Tibial artery (tissue), 4 donors: Measurements from ENCODE around the gene VPS33A.

Experiments
- DNase-seq, 2 donors: peaks; one replicate each; pipeline ENCODE4 v3.0.0-alpha.2; 2019
- H3K27ac ChIP-seq, 2 donors: fragments of 200-600 bp; sonication (generic) in 1 of 2; 1 replicate in 1 of 2; 2 replicates in 1 of 2; pipeline ENCODE4 v1.5.1; 2018 to 2019; ENCODE audit warnings: mild to moderate bottlenecking in 1 of 2
- H3K27me3 ChIP-seq, 2 donors: fragments of 200-600 bp; sonication (generic) in 1 of 2; one replicate each; pipeline versions ENCODE4 v1.5.1 to v1.6.0; 2016 to 2019
- H3K36me3 ChIP-seq, 3 donors: fragments of 200-600 bp; sonication (generic) in 2 of 3; one replicate each; pipeline ENCODE4 v1.5.1; 2016 to 2019; ENCODE audit warnings: mild to moderate bottlenecking in 2 of 3
- H3K4me1 ChIP-seq, 4 donors: fragments of 200-600 bp; sonication (generic) in 2 of 4; 1 replicate in 3 of 4; 2 replicates in 1 of 4; pipeline ENCODE4 v1.5.1; 2016 to 2019
- H3K4me3 ChIP-seq, 2 donors: fragments of 200-600 bp; sonication (generic) in 1 of 2; 1 replicate in 1 of 2; 2 replicates in 1 of 2; pipeline ENCODE4 v1.5.1; 2018 to 2019; ENCODE audit warnings: mild to moderate bottlenecking in 2 of 2
- H3K9me3 ChIP-seq, 3 donors: fragments of 200-600 bp; sonication (generic) in 1 of 3; one replicate each; pipeline ENCODE4 v1.5.1; 2016 to 2019
- CTCF ChIP-seq, 2 experiments: fragments of 200-600 bp in 1 of 2; fragments of 450-650 bp in 1 of 2; IDR thresholded peaks; one replicate each; pipeline ENCODE4 v1.5.1; 2017 to 2019; ENCODE audit warnings: antibody characterized with exemption in 2 of 2, mild to moderate bottlenecking in 1 of 2, moderate library complexity in 1 of 2
- intact Hi-C: fragments of 100-400 bp; cut with DNase I; formaldehyde crosslinking; loops from one replicate; pipeline ENCODE4 v1.15.0; 2023; ENCODE audit warnings: low total_unique reads

The VPS33A gene

GRCh38 chr12:122226366-122227125 lies 39.7 kb downstream of the VPS33A start:
- Histone ChIP-seq H3K36me3 (peaks cover 6 to 55% (median 36%) of the 10 kb centered on the region in 3 donors), H3K9me3 (no peaks in the 10 kb centered on the region), H3K27me3 (no peaks in the 10 kb centered on the region), H3K4me3 (peak overlapping the region; percentile 47 to 93), H3K27ac (peak overlapping the region in 1 of 2 donors; percentile 17), H3K4me1 (peaks cover 0 to 33% (median 21%) of the 10 kb centered on the region in 4 donors)
- intact Hi-C loops: no loop called here
- DNase-seq: no peak
- no peak for TF ChIP-seq CTCF (IDR thresholded peaks at IDR 0.05)

DNA sequence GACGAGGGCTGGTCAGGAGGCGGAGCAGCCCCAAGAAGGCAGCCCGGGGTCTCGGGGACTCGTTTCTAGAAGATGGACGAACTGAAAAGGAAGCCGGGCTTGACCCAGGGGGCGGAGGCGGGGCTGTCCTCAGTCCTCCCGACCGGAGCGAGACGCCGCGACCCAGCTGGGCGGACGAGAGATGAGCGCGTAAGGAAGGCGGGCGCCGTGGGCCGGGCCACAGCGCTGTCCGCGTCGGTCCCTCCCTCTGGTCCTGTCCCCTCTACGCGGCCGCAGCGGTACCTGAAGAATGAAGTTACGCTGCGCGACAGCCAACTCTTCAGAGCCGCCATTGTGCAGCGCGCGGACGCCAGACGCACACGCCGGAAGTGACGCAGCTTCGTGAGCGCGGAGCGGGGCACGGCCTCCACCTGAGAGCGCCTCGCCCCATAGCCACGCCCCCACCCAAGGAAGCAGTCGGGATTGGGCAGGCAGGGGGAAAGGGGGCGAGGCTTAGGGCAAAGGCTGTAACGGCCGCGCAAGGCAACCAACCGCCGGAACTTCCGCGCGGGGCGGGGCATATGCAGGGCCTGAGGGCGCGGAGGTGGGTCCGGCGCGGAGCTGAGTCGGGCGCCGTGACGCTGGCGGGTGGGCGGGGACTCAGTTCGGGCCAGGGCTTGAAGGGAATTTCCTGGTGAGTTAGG lies 40.5 kb downstream of the VPS33A start, which contains the start of gene DIABLO:
DIABLO (minus strand) TSS at position 370 of the 683 bp plus-strand sequence; CDS start at position 332, 38 bp downstream.
- peak; percentile 100 for DNase-seq
- H3K36me3 ChIP-seq: peaks cover 4 to 55% (median 36%) of the 10 kb centered on the region in 3 donors
- H3K4me1 ChIP-seq: peaks cover 0 to 33% (median 21%) of the 10 kb centered on the region in 4 donors
- intact Hi-C loops: no loop called here
- H3K9me3 ChIP-seq: no peaks in the 10 kb centered on the region
- H3K4me3 ChIP-seq: peak within 1 kb of the TSS; percentile 74 to 93
- peak within 1 kb of the TSS; percentile 92 to 94 for H3K27ac ChIP-seq
- TF ChIP-seq CTCF (IDR thresholded peaks at IDR 0.05): peak in 1 of 2 experiments; percentile 14
- H3K27me3 ChIP-seq: no peaks in the 10 kb centered on the region

DNA sequence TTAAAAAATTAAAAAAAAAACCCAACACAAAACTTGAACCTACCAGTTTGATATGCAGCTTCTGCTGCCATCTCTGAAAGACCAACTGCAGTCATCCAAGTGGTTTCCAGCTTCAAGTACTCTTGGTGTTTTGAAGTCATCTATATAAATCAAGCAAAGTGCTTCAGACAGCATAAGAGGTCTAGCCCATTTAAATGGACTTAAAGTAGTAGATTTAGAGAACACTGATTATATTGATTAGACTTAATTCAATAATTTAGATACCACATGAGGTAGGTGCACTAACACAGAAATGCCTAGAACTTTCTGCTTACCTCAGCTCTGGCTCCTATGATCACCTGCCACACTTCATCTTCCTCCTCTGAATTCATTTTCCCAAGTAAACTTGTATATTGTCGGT lies 49.8 kb downstream of the VPS33A start:
- H3K27me3 ChIP-seq: no peaks in the 10 kb centered on the region
- intact Hi-C loops: no loop called here
- H3K27ac ChIP-seq: no peak overlapping the region
- DNase-seq: no peak
- H3K4me1 ChIP-seq: no peaks in the 10 kb centered on the region
- H3K9me3 ChIP-seq: no peaks in the 10 kb centered on the region
- peaks cover 79 to 99% (median 95%) of the 10 kb centered on the region in 3 donors for H3K36me3 ChIP-seq
- no peak for TF ChIP-seq CTCF (IDR thresholded peaks at IDR 0.05)
- H3K4me3 ChIP-seq: no peak overlapping the region

DNA sequence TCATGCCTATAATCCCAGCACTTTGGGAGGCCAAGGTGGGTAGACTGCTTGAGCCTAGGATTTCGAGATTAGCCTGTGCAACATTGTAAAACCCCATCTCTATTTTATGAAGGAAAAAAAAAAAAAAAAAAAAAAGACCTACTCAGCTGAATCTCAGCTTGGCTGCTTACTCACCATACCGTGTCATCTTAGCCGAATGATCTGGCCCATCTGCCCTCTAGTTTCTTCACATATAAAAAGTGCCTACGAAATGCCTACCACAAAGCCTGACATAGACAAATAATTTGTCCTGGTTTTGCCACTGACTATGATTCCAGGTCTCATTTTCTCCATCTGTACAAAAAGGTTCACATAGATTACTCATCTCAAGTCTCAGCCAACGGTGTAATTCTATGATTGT lies 50.5 kb downstream of the VPS33A start:
- H3K36me3 ChIP-seq: peaks cover 83 to 99% (median 94%) of the 10 kb centered on the region in 3 donors
- DNase-seq: no peak
- no peak for TF ChIP-seq CTCF (IDR thresholded peaks at IDR 0.05)
- no peaks in the 10 kb centered on the region for H3K27me3 ChIP-seq
- intact Hi-C loops: no loop called here
- no peak overlapping the region for H3K27ac ChIP-seq
- no peaks in the 10 kb centered on the region for H3K9me3 ChIP-seq
- H3K4me1 ChIP-seq: no peaks in the 10 kb centered on the region
- no peak overlapping the region for H3K4me3 ChIP-seq

- Histone ChIP-seq H3K4me1 (peaks cover 0 to 20% (median 15%) of the 10 kb centered on the region in 4 donors), H3K9me3 (no peaks in the 10 kb centered on the region), H3K36me3 (peaks cover 54 to 69% (median 59%) of the 10 kb centered on the region in 3 donors), H3K27ac (no peak overlapping the region), H3K27me3 (peaks cover 2 to 22% of the 10 kb centered on the region in 2 donors), H3K4me3 (no peak overlapping the region)
- no peak for DNase-seq
- intact Hi-C loops: no loop called here
- no peak for TF ChIP-seq CTCF (IDR thresholded peaks at IDR 0.05)
Measured at GRCh38 chr12:122208073-122208820, 58.0 kb downstream of the VPS33A start.
